HG02610 (cell line): ENCODE data around the gene KYNU.
"Not testable (repeated sequence)": the region's sequence is repeated elsewhere in the genome, so short reads cannot be mapped to it uniquely, and the experiment has no call there.

Source experiments
- ATAC-seq: cut with Tn5 transposase; IDR thresholded peaks from one replicate; pipeline ENCODE4 v1.9.1; 2021; ENCODE audit warnings: mild to moderate bottlenecking, moderate library complexity; ENCODE audit not compliant: unreplicated experiment

The KYNU gene

GRCh38 chr2:142877216-142877838 lies at the start of gene KYNU:
Gene KYNU (plus strand): TSS chr2:142877664. CDS start chr2:142885368, 7,704 bp downstream.
- ATAC-seq: peak; percentile 53

- peak; percentile 59 for ATAC-seq
These were observed 43.4 kb upstream of the KYNU start for GRCh38 chr2:142834021-142834420.

GRCh38 chr2:142840436-142840835 lies 37.0 kb upstream of the KYNU start:
- no peak for ATAC-seq

DNA sequence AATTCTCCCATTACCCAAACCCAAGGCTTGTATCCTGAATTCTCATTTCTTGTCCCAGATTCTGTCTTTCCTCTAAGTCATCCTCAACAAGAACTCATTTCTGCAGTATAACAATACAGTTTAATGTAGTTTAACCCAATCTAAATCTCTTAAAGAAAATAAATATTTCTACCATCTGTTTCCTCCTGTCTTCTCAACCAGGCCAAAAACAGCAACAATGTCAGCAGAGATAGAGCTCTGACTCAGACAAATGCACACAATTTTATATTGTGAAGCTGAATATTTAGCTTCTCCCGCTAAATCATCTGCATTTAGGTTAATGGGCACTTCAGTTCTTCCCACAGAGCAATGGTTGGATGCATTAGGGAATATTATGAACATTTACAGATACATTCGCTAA lies 35.7 kb upstream of the KYNU start:
- no peak for ATAC-seq

GRCh38 chr2:142842369-142842768 lies 35.1 kb upstream of the KYNU start:
- no peak for ATAC-seq

DNA sequence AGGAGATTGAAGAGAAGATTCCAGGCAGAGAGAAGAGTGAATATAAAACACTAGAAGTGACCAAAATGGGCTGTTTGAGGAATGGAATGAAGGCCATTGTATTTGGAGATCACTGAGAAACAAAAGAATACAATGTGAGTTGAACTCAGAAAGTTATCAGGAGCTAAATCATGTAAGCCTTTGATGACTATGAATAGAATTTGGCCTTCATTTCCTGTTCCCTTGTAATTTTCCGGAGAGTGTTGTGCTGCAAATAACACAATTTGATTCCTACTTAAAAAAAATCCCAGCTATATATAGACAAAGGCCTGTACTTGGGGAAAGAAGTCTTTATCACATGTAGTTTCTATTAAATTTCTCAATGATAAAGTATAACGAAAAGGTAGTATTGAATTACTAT lies 33.7 kb upstream of the KYNU start:
- no peak for ATAC-seq

GRCh38 chr2:142848023-142848606 lies 29.3 kb upstream of the KYNU start:
- no peak for ATAC-seq

GRCh38 chr2:142849820-142850219 lies 27.6 kb upstream of the KYNU start:
- no peak for ATAC-seq

DNA sequence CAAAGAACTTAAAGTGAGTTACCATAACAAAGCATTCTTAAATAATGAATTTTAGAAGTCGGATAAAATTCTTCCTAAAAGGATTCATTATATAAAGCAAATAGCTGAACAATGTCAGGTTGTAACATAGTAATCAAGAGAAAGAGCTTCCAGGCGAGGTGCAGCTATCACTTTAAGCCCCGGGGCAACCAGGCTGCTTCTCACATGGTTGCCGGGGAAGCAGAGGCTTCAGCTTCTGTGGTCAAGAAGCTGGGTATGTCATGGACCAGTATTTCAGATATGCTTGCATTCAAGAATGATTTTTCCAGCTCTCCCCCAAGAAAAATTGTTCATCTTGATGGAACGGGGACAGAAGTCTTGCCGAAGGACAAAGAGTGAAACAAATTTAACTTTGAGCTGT lies 23.6 kb upstream of the KYNU start:
- ATAC-seq: no peak

DNA sequence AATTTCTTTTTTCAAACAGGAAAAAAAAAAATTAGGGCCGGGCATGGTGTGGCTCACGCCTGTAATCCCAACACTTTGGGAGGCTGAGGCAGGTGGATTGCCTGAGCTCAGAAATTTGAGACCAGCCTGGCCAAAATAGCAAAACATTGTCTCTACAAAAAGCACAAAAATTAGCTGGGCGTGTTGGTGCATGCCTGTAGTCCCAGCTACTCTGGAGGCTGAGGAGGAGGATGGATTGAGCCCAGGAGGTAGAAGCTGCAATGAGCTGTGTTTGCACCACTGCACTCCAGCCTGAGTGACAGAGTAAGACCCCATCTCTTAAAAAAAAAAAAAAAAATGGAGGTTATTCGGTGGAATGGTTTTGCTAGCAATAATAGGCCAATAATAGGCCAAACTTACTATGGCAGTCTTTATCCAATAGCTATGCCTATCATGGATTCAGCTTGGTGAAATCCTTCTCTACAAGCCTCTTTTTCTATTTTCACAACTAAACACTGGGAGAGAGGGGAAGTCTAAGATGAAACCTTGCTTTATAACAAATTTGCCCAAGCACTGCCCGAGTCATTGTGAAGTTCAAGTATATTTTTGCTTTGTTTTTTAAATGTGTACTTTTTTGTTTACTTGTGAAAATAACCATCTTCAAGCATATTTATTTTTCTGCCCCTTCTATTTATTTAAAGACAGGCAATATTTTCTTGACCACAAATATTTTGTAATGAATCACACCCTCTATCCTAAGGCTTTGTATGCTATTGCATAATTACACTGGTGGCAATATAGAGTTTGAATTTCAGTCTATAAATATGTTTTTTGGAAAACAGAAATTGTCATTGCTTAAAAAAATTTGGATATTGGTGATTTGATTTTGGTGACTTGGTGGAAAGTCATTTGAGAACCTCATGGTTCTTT lies 20.0 kb upstream of the KYNU start:
- no peak for ATAC-seq

- ATAC-seq: no peak
These were observed 18.5 kb upstream of the KYNU start for GRCh38 chr2:142858961-142859360.

- no peak for ATAC-seq
These were observed 15.2 kb upstream of the KYNU start for GRCh38 chr2:142862299-142862698.

DNA sequence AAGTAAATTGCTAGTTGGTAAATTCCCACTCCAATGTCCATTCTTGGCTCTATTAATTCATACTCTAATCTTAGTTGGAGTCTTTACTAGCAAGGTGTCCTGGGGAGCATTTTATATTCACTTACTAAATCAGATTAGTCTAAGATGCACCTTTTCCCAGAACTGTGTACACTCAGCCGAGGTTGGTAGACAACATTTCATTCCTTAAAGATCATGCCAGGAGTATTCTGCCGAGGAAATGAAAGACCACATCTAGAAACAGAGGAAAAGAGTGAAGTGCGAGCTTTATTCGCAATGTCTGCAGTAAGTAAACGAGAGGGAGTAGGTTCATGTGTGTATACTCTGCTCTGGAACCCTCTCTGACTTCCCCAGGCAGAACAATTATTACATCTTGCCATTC lies 14.6 kb upstream of the KYNU start:
- no peak for ATAC-seq

DNA sequence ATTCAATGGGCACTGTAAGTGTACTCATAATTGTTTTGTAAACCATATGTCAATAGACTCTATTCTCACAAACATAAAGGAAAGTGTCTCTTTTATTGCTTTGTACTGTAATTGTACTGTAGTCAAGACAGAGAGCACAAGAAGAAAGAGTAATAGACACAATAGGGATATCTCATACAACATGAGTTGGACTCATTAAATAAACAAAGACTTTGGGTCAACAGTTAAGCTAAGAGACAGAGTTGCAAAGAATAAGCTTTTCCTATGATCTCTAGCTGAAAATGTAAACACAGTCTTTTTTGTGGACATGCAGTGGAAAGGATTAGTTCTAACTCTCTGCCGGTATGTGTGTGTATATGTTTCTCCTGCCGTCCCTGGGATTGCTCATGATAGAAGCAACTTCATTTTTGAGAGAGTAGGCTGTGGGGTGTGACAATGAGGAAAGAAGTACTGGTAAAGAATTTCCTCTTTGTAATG lies 13.9 kb upstream of the KYNU start:
- ATAC-seq: no peak

GRCh38 chr2:142864605-142865004 lies 12.9 kb upstream of the KYNU start:
- not testable (repeated sequence) for ATAC-seq

GRCh38 chr2:142865924-142866323 lies 11.5 kb upstream of the KYNU start:
- ATAC-seq: peak; percentile 92

- peak; percentile 8 for ATAC-seq
These were observed 11.0 kb upstream of the KYNU start for GRCh38 chr2:142866426-142866825.

DNA sequence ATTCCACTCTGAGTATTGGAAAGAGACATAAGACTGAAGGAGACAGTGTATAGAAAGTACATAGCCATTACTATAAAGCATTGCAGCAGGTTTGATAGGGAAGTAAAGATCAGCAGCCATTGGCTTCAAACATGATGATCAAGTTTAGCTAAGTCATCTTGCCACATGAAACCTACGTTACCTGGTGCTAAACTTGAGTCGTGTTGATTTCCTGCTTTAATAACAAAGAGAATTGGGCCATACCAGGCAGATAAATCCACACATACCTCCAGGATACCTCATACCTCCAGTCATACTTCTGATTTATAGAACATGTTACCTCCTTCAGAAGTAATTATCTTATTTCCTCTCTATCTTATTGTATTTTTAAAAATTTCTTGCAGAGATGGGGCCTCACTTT lies 10.3 kb upstream of the KYNU start:
- ATAC-seq: no peak

DNA sequence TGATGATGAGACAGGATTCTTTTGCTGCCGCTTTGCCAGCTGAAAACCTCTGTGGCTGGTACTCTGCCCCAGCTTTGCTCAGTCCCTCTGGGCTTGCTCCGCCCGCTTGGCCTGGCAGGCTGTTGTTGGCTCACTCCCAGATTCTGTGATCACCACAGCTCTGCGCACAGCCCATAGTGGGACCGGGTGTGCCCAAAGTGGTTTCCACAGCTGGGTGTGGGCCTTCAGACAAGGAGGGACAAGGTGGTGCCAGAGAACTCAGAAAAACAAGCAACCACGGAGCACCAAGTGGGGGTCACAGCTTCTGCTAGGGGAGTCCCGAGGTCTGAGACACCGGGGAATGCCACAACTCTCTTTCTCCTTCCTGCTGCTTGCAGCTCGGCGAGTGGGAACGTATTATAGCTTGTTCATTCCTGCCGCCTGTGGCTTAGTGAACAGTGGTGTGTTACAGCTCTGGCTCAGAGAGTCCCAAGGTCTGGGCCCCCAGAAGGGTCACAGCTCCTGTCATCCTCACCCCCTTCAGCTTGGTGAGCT lies 9.2 kb upstream of the KYNU start:
- ATAC-seq: peak; percentile 57

GRCh38 chr2:142869065-142869460 lies 8.4 kb upstream of the KYNU start:
- ATAC-seq: not testable (repeated sequence)

GRCh38 chr2:142869461-142870106 lies 7.9 kb upstream of the KYNU start:
- ATAC-seq: no peak
